Neural progenitor cell (in vitro differentiated cells): Measurements from ENCODE around the gene SGO1.

Experiments
- CTCF ChIP-seq: fragments of 200-600 bp; sonication (generic); IDR thresholded peaks from 2 replicates; pipeline ENCODE4 v1.5.1; 2017; ENCODE audit warnings: antibody characterized with exemption, mild to moderate bottlenecking
- EZH2 ChIP-seq: fragments of 200-600 bp; sonication (generic); IDR thresholded peaks from 2 replicates; pipeline ENCODE4 v1.6.1; 2017; ENCODE audit warnings: antibody characterized with exemption, mild to moderate bottlenecking, moderate library complexity
- EZH2phosphoT487 ChIP-seq: fragments of 200-600 bp; sonication (generic); IDR thresholded peaks from 2 replicates; pipeline ENCODE4 v1.6.1; 2017; ENCODE audit warnings: antibody characterized with exemption

- no peak for TF ChIP-seq CTCF
- no peak for TF ChIP-seq EZH2
- no peak for TF ChIP-seq EZH2phosphoT487
These were observed 47.1 kb upstream of the SGO1 start for GRCh38 chr3:20232906-20233780.
